ENCODE data around the gene ZNF548.

DNA sequence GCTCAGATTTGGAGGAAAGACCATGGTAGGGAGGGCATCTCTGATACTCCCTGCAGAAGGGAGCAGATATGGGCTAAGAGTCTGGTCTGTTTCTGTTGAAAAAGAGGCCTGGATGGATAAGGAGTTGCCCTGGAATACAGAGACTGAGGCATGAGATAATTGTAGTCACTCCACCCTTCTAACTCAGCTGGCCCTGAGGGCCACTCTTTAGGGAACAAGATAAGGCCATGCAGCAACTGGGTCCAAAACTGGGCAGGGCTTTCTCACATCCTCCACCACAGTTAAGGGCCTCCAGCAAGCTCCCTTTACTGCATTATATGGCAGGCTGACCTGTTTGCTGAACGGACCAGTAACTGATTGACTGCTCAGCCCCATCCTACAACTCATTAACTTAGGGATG is 46.8 kb downstream of the ZNF548 start:
- TF ChIP-seq ZC3H10 (CRISPR knock-in tag; IDR thresholded peaks at IDR 0.05): no peak
- TF ChIP-seq ZNF70 (CRISPR knock-in tag; IDR thresholded peaks at IDR 0.05): no peak
- TF ChIP-seq ARNTL (CRISPR knock-in tag; IDR thresholded peaks at IDR 0.05; ENCODE audit: borderline replicate concordance, low read depth): no peak
- no peak for TF ChIP-seq RARB (CRISPR knock-in tag; IDR thresholded peaks at IDR 0.05)
- no peak for TF ChIP-seq SNAI2 (CRISPR knock-in tag; IDR thresholded peaks at IDR 0.05)
- TF ChIP-seq ZFP30 (CRISPR knock-in tag; IDR thresholded peaks at IDR 0.05): no peak
- no peak for TF ChIP-seq PPARA (CRISPR knock-in tag; IDR thresholded peaks at IDR 0.05; ENCODE audit: borderline replicate concordance)
- TF ChIP-seq, protein P1, sequence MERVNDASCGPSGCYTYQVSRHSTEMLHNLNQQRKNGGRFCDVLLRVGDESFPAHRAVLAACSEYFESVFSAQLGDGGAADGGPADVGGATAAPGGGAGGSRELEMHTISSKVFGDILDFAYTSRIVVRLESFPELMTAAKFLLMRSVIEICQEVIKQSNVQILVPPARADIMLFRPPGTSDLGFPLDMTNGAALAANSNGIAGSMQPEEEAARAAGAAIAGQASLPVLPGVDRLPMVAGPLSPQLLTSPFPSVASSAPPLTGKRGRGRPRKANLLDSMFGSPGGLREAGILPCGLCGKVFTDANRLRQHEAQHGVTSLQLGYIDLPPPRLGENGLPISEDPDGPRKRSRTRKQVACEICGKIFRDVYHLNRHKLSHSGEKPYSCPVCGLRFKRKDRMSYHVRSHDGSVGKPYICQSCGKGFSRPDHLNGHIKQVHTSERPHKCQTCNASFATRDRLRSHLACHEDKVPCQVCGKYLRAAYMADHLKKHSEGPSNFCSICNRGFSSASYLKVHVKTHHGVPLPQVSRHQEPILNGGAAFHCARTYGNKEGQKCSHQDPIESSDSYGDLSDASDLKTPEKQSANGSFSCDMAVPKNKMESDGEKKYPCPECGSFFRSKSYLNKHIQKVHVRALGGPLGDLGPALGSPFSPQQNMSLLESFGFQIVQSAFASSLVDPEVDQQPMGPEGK (CRISPR knock-in tag; IDR thresholded peaks at IDR 0.05; ENCODE audit: borderline replicate concordance): no peak
- TF ChIP-seq ZNF8 (CRISPR knock-in tag; IDR thresholded peaks at IDR 0.05): no peak
- no peak for TF ChIP-seq TOX (CRISPR knock-in tag; IDR thresholded peaks at IDR 0.05; ENCODE audit: borderline replicate concordance)
- TF ChIP-seq OSR1 (CRISPR knock-in tag; IDR thresholded peaks at IDR 0.05): no peak
- TF ChIP-seq, protein P2, sequence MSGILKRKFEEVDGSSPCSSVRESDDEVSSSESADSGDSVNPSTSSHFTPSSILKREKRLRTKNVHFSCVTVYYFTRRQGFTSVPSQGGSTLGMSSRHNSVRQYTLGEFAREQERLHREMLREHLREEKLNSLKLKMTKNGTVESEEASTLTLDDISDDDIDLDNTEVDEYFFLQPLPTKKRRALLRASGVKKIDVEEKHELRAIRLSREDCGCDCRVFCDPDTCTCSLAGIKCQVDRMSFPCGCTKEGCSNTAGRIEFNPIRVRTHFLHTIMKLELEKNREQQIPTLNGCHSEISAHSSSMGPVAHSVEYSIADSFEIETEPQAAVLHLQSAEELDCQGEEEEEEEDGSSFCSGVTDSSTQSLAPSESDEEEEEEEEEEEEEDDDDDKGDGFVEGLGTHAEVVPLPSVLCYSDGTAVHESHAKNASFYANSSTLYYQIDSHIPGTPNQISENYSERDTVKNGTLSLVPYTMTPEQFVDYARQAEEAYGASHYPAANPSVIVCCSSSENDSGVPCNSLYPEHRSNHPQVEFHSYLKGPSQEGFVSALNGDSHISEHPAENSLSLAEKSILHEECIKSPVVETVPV (CRISPR knock-in tag; IDR thresholded peaks at IDR 0.05): no peak
- TF ChIP-seq, protein P3, sequence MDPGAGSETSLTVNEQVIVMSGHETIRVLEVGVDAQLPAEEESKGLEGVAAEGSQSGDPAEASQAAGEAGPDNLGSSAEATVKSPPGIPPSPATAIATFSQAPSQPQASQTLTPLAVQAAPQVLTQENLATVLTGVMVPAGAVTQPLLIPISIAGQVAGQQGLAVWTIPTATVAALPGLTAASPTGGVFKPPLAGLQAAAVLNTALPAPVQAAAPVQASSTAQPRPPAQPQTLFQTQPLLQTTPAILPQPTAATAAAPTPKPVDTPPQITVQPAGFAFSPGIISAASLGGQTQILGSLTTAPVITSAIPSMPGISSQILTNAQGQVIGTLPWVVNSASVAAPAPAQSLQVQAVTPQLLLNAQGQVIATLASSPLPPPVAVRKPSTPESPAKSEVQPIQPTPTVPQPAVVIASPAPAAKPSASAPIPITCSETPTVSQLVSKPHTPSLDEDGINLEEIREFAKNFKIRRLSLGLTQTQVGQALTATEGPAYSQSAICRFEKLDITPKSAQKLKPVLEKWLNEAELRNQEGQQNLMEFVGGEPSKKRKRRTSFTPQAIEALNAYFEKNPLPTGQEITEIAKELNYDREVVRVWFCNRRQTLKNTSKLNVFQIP (CRISPR knock-in tag; IDR thresholded peaks at IDR 0.05; ENCODE audit: borderline replicate concordance, low read depth): no peak
- TF ChIP-seq, protein P4, sequence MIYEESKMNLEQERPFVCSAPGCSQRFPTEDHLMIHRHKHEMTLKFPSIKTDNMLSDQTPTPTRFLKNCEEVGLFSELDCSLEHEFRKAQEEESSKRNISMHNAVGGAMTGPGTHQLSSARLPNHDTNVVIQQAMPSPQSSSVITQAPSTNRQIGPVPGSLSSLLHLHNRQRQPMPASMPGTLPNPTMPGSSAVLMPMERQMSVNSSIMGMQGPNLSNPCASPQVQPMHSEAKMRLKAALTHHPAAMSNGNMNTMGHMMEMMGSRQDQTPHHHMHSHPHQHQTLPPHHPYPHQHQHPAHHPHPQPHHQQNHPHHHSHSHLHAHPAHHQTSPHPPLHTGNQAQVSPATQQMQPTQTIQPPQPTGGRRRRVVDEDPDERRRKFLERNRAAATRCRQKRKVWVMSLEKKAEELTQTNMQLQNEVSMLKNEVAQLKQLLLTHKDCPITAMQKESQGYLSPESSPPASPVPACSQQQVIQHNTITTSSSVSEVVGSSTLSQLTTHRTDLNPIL (CRISPR knock-in tag; IDR thresholded peaks at IDR 0.05; ENCODE audit: low read depth): no peak
